Ascending aorta (tissue), 2 donors: ENCODE results near the gene C2orf92. TPM values are rescaled to one million over a fixed set of nuclear protein-coding genes. Genes with fewer than 3 reads are reported as not detected.

Experiments used
- DNase-seq, 2 donors: peaks; one replicate each; pipeline ENCODE4 v3.0.0-alpha.2; 2019; ENCODE audit warnings: low spot score in 2 of 2
- H3K27ac ChIP-seq, 2 donors: fragments of 200-600 bp; sonication (generic); one replicate each; pipeline ENCODE4 v1.5.1; 2016 to 2017; ENCODE audit warnings: mild to moderate bottlenecking in 1 of 2
- H3K27me3 ChIP-seq: fragments of 200-600 bp; sonication (generic); one replicate; pipeline ENCODE4 v1.5.1; 2017
- H3K36me3 ChIP-seq, 2 donors: fragments of 200-600 bp; sonication (generic); one replicate each; pipeline ENCODE4 v1.5.1; 2016
- H3K4me1 ChIP-seq, 2 donors: fragments of 200-600 bp; sonication (generic); one replicate each; pipeline ENCODE4 v1.5.1; 2016 to 2017; ENCODE audit warnings: mild to moderate bottlenecking in 1 of 2
- H3K4me3 ChIP-seq, 2 donors: fragments of 200-600 bp; sonication (generic); one replicate each; pipeline ENCODE4 v1.5.1; 2016 to 2017; ENCODE audit warnings: mild to moderate bottlenecking in 1 of 2
- H3K9me3 ChIP-seq, 2 donors: fragments of 200-600 bp; sonication (generic); one replicate each; pipeline ENCODE4 v1.5.1; 2016
- intact Hi-C: fragments of 100-400 bp; cut with DNase I; formaldehyde crosslinking; loops from one replicate; pipeline ENCODE4 v1.15.1; 2023
- total RNA-seq: library from RNA; depleted of rRNA; stranded (reverse); fragments of >200 nt; gene quantifications from one replicate; pipeline ENCODE4 v1.1.0, GENCODE V29; 2016
- TF ChIP-seq, protein P1 (sequence below), 3 experiments: fragments of 200-600 bp in 2 of 3; fragments of 450-650 bp in 1 of 3; sonication (generic) in 2 of 3; IDR thresholded peaks; one replicate each; pipeline ENCODE4 v1.5.1; 2016 to 2019; ENCODE audit warnings: antibody characterized with exemption in 3 of 3, mild to moderate bottlenecking in 1 of 3, moderate library complexity in 1 of 3

Gene C2orf92
- total RNA-seq, 1 donor from 2014 or later, result 4.6 TPM

DNA sequence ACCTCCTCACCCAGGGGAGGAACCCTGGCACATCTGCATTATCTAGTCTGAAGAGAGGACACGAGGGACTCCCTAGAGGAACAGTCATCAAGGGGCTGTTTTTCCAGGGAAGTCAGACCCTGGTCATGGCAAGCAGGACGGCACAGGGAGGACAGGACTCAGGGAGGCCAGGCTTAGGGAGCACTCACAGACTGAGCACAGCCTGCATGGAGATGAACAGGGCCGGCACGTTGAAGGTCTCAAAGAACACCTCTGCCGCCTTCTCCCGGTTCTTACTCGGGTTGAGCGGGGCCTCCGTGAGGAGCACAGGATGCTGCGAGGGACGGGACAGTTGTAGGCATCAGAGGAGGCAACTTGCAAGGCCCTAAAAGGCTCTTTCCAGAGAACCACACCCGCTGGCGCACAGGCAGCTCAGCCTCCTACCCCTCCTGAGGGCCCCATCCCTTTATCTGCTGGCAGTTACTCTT is 10.8 kb upstream of the C2orf92 start:
- Histone ChIP-seq H3K27me3 (no peaks in the 10 kb centered on the region), H3K4me3 (no peak overlapping the region), H3K27ac (no peak overlapping the region), H3K4me1 (peaks cover 13 to 17% of the 10 kb centered on the region in 2 donors), H3K9me3 (peaks cover 0 to 6% of the 10 kb centered on the region in 2 donors), H3K36me3 (peaks cover 38 to 63% of the 10 kb centered on the region in 2 donors)
- TF ChIP-seq, protein P1, sequence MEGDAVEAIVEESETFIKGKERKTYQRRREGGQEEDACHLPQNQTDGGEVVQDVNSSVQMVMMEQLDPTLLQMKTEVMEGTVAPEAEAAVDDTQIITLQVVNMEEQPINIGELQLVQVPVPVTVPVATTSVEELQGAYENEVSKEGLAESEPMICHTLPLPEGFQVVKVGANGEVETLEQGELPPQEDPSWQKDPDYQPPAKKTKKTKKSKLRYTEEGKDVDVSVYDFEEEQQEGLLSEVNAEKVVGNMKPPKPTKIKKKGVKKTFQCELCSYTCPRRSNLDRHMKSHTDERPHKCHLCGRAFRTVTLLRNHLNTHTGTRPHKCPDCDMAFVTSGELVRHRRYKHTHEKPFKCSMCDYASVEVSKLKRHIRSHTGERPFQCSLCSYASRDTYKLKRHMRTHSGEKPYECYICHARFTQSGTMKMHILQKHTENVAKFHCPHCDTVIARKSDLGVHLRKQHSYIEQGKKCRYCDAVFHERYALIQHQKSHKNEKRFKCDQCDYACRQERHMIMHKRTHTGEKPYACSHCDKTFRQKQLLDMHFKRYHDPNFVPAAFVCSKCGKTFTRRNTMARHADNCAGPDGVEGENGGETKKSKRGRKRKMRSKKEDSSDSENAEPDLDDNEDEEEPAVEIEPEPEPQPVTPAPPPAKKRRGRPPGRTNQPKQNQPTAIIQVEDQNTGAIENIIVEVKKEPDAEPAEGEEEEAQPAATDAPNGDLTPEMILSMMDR (IDR thresholded peaks at IDR 0.05), result no peak
- DNase-seq, result no peak
- intact Hi-C loops, result no loop called here

DNA sequence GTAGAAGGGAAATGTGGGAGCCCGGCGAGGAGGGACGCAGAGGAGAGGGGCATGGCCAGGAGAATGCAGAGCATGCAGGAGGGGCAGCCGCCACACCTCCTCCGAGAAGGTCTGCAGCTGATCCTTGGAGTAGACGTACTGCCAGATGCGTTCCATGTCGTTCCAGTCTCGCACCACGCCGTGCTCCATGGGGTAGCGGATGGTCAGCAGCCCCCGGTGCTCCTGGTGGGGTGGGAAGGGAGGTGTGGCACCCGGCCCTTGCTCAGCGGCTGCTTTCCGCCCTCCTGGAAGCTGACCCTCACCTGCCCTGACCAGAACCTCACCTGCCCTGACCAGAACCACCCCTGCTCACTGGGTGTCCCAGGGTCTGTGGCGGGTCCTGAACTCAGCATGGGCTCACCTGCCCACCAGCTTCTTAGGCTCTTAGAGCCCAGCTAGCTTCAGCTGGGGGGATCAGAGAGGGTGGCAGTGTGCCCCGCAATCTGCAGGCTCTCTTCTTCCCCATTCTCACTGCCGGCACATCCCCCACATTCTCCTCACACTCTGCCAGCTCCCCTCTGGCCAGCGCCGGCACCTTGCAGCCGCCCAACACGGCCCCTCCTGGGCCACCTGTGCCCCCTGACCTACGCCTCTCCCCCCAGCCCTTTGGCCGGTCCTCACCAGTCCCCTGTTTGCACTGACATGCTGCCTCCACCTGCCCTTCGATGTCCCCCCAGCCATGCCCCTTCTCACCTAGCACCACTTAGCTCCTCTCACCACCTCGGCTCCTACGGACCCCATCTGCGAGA is 10.1 kb upstream of the C2orf92 start:
- Histone ChIP-seq H3K27me3 (no peaks in the 10 kb centered on the region), H3K4me3 (no peak overlapping the region), H3K27ac (no peak overlapping the region), H3K9me3 (no peaks in the 10 kb centered on the region), H3K36me3 (peaks cover 38 to 56% of the 10 kb centered on the region in 2 donors), H3K4me1 (peaks cover 13 to 17% of the 10 kb centered on the region in 2 donors)
- no peak for DNase-seq
- intact Hi-C loops, result loop anchor here (5.0 to 10.0 kb wide), 4 partner anchors 338 to 1495 kb away; partner anchors contain the start of genes CIAO1, LIPT1, TMEM127 and TMEM131
- TF ChIP-seq, protein P1 (IDR thresholded peaks at IDR 0.05), result no peak

GRCh38 chr2:97660044-97660774 is 9.3 kb upstream of the C2orf92 start:
- H3K27me3 ChIP-seq, result no peaks in the 10 kb centered on the region
- no peak overlapping the region for H3K27ac ChIP-seq
- intact Hi-C loops, result loop anchor here (5.0 to 10.0 kb wide), 4 partner anchors 337 to 1495 kb away; partner anchors contain the start of genes CIAO1, LIPT1, TMEM127 and TMEM131
- peaks cover 38 to 49% of the 10 kb centered on the region in 2 donors for H3K36me3 ChIP-seq
- TF ChIP-seq, protein P1 (IDR thresholded peaks at IDR 0.05), result no peak
- no peak overlapping the region for H3K4me3 ChIP-seq
- no peak for DNase-seq
- no peaks in the 10 kb centered on the region for H3K9me3 ChIP-seq
- peaks cover 13 to 23% of the 10 kb centered on the region in 2 donors for H3K4me1 ChIP-seq

DNA sequence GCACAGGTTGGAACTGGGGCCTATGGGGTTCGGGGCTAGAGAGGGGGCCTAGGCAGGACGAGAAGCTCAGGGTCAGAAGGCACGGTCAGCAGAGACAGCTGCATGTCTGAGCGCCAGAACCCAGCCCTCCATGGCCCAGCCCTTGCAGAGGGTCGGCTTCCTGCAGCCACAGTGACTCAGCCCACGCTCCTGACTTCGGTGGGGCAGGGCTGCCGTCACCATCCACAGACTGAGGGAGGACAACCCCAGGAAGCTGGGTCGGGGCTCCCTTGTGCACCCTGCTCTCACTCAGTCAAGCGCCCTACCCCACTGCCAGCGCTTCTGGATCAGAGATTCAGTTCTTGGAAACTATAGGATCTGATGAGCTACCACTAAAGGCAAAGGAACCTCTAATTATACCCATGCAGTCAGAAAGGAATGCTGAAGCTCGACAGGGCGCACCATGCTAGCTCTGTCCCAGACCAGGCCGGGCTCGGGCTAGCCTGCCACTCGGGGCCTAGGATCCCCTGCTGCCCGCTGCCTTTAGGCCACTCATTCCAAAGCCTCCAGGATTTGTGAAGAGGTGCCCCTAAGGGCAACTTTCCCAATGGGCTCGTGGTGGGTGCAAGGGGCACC is 8.6 kb upstream of the C2orf92 start:
- H3K4me3 ChIP-seq, result no peak overlapping the region
- intact Hi-C loops, result loop anchor here (5.0 to 10.0 kb wide), 4 partner anchors 336 to 1494 kb away; partner anchors contain the start of genes CIAO1, LIPT1, TMEM127 and TMEM131
- no peaks in the 10 kb centered on the region for H3K27me3 ChIP-seq
- no peak for DNase-seq
- H3K27ac ChIP-seq, result no peak overlapping the region
- peaks cover 38 to 42% of the 10 kb centered on the region in 2 donors for H3K36me3 ChIP-seq
- TF ChIP-seq, protein P1 (IDR thresholded peaks at IDR 0.05), result no peak
- H3K9me3 ChIP-seq, result no peaks in the 10 kb centered on the region
- H3K4me1 ChIP-seq, result peaks cover 13 to 24% of the 10 kb centered on the region in 2 donors

GRCh38 chr2:97661927-97662326 is 7.6 kb upstream of the C2orf92 start:
- no peaks in the 10 kb centered on the region for H3K9me3 ChIP-seq
- no peaks in the 10 kb centered on the region for H3K27me3 ChIP-seq
- peaks cover 13 to 24% of the 10 kb centered on the region in 2 donors for H3K4me1 ChIP-seq
- no peak for DNase-seq
- H3K36me3 ChIP-seq, result peaks cover 28 to 31% of the 10 kb centered on the region in 2 donors
- peak overlapping the region; percentile 94 to 95 for H3K27ac ChIP-seq
- H3K4me3 ChIP-seq, result peak overlapping the region in 1 of 2 donors; percentile 78
- TF ChIP-seq, protein P1 (IDR thresholded peaks at IDR 0.05), result no peak
- intact Hi-C loops, result loop anchor here (5.0 to 10.0 kb wide), 4 partner anchors 335 to 1493 kb away; partner anchors contain the start of genes CIAO1, LIPT1, TMEM127 and TMEM131
